OCI-LY1 (cell line): Measurements from ENCODE around the gene SLC23A2.

Experiments
- H2AFZ ChIP-seq: fragments of 200-600 bp; sonication (generic), shearing (Covaris generic); 2 replicates; pipeline ENCODE4 v1.6.0; 2014; ENCODE audit warnings: antibody characterized with exemption, mild to moderate bottlenecking, low read length
- H3F3A ChIP-seq: fragments of 200-600 bp; sonication (generic), shearing (Covaris generic); 2 replicates; pipeline ENCODE4 v1.6.0; 2014; ENCODE audit warnings: mild to moderate bottlenecking, antibody characterized with exemption, low read length, moderate library complexity; ENCODE audit not compliant: insufficient read depth
- H3K27ac ChIP-seq: fragments of 200-600 bp; sonication (generic); 2 replicates; pipeline ENCODE4 v1.5.1; 2014; ENCODE audit warnings: low read length, mixed run types, mild to moderate bottlenecking, low read depth; ENCODE audit not compliant: poor library complexity, severe bottlenecking
- H3K27me3 ChIP-seq: fragments of 200-600 bp; sonication (generic); 2 replicates; pipeline ENCODE4 v1.6.0; 2014; ENCODE audit warnings: antibody characterized with exemption, mild to moderate bottlenecking, low read length, moderate library complexity; ENCODE audit not compliant: insufficient read depth
- H3K36me3 ChIP-seq: fragments of 200-600 bp; sonication (generic); 2 replicates; pipeline ENCODE4 v1.6.1; 2014; ENCODE audit warnings: mild to moderate bottlenecking, antibody characterized with exemption, low read length, moderate library complexity, mixed read lengths; ENCODE audit not compliant: insufficient read depth
- H3K4me1 ChIP-seq: fragments of 200-600 bp; sonication (generic); 2 replicates; pipeline ENCODE4 v1.5.1; 2014; ENCODE audit warnings: mild to moderate bottlenecking, low read length, moderate library complexity; ENCODE audit not compliant: insufficient read depth, severe bottlenecking
- H3K4me2 ChIP-seq: fragments of 200-600 bp; sonication (generic), shearing (Covaris generic); 2 replicates; pipeline ENCODE4 v1.6.1; 2014; ENCODE audit warnings: low read length
- H3K4me3 ChIP-seq: fragments of 200-600 bp; sonication (generic); 2 replicates; pipeline ENCODE4 v1.5.1; 2014; ENCODE audit warnings: low read length, low read depth, mild to moderate bottlenecking, mixed read lengths; ENCODE audit not compliant: poor library complexity, severe bottlenecking
- H3K79me2 ChIP-seq: fragments of 200-600 bp; shearing (Covaris generic); 2 replicates; pipeline ENCODE4 v1.6.1; 2016; ENCODE audit warnings: mixed run types, low read length, mixed read lengths; ENCODE audit not compliant: insufficient read depth
- H3K9ac ChIP-seq: fragments of 200-600 bp; sonication (generic), shearing (Covaris generic); 2 replicates; pipeline ENCODE4 v1.6.1; 2014; ENCODE audit warnings: mild to moderate bottlenecking, low read length, mixed read lengths
- H3K9me2 ChIP-seq: fragments of 200-600 bp; sonication (generic), shearing (Covaris generic); 2 replicates; pipeline ENCODE4 v1.6.1; 2014; ENCODE audit warnings: low read depth, mild to moderate bottlenecking, low read length, mixed read lengths
- H3K9me3 ChIP-seq: fragments of 200-600 bp; shearing (Covaris generic); 2 replicates; pipeline ENCODE4 v1.6.1; 2014; ENCODE audit warnings: low read length, mixed read lengths
- H4K20me1 ChIP-seq: fragments of 200-600 bp; sonication (generic), shearing (Covaris generic); 2 replicates; pipeline ENCODE4 v1.6.0; 2016; ENCODE audit warnings: mild to moderate bottlenecking, low read length; ENCODE audit not compliant: insufficient read depth
- EZH2 ChIP-seq: fragments of 200-600 bp; sonication (generic), shearing (Covaris generic); IDR thresholded peaks from 2 replicates; pipeline ENCODE4 v1.8.0; 2017; ENCODE audit warnings: borderline replicate concordance, mixed run types, mild to moderate bottlenecking, antibody characterized with exemption, low read length, moderate library complexity, mixed read lengths
- TF ChIP-seq, protein P1 (sequence below): fragments of 200-600 bp; sonication (generic), shearing (Covaris generic); IDR thresholded peaks from 2 replicates; pipeline ENCODE4 v1.5.1; 2017; ENCODE audit warnings: mild to moderate bottlenecking, antibody characterized with exemption, low read length, moderate library complexity, mixed read lengths

The SLC23A2 gene

DNA sequence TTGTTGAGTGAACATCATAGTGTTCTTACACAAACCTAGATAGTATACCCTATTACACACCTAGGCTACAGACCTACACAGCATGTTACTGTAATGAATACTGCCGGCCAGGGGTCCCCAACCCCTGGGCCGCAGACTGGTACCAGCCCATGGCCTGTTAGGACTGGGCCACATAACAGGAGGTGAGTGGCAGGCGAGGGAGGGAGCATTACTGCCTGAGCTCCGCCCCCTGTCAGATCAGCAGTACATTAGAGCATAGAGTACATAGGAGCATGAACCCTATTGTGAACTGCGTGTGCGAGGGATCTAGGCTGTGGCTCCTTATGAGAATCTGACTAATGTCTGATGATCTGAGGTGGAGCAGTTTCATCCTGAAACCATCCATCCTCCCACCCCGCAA is 153.3 kb downstream of the SLC23A2 start:
- Histone ChIP-seq H3K36me3 (peaks cover 14% of the 10 kb centered on the region), H3K4me1 (no peaks in the 10 kb centered on the region), H3K4me3 (no peak overlapping the region), H3K79me2 (no peaks in the 10 kb centered on the region), H3K9me2 (no peaks in the 10 kb centered on the region), H3K27me3 (no peaks in the 10 kb centered on the region), H3K9ac (no peak overlapping the region), H3K4me2 (no peak overlapping the region), H3K27ac (no peak overlapping the region), H3F3A (no peaks in the 10 kb centered on the region), H2AFZ (no peak overlapping the region), H3K9me3 (no peaks in the 10 kb centered on the region), H4K20me1 (no peaks in the 10 kb centered on the region)
- no peak for TF ChIP-seq EZH2
- TF ChIP-seq, protein P1, sequence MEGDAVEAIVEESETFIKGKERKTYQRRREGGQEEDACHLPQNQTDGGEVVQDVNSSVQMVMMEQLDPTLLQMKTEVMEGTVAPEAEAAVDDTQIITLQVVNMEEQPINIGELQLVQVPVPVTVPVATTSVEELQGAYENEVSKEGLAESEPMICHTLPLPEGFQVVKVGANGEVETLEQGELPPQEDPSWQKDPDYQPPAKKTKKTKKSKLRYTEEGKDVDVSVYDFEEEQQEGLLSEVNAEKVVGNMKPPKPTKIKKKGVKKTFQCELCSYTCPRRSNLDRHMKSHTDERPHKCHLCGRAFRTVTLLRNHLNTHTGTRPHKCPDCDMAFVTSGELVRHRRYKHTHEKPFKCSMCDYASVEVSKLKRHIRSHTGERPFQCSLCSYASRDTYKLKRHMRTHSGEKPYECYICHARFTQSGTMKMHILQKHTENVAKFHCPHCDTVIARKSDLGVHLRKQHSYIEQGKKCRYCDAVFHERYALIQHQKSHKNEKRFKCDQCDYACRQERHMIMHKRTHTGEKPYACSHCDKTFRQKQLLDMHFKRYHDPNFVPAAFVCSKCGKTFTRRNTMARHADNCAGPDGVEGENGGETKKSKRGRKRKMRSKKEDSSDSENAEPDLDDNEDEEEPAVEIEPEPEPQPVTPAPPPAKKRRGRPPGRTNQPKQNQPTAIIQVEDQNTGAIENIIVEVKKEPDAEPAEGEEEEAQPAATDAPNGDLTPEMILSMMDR, result no peak

DNA sequence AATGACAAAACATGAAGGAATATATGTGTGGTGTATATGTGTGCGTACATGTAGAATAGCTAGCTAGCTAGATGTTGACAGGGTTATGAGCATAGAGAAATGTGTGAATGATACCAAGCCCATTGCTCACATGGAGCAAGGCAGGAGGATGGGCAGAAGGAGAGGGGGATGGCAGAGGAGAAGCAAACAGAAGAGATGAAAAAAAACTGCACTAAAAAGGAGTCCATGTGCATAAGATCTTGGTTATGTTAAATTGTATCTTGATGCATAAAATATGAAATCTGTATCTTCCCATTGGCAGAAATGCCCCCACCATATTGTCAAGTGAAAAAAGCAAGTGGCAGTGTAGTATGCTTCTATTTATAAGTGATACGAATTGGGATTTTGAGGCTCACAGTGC is 154.5 kb downstream of the SLC23A2 start:
- TF ChIP-seq EZH2, result no peak
- TF ChIP-seq, protein P1, result no peak
- H3K27ac ChIP-seq, result no peak overlapping the region
- no peak overlapping the region for H3K4me3 ChIP-seq
- no peaks in the 10 kb centered on the region for H3K79me2 ChIP-seq
- H3K9me2 ChIP-seq, result no peaks in the 10 kb centered on the region
- H3K4me1 ChIP-seq, result no peaks in the 10 kb centered on the region
- no peak overlapping the region for H3K4me2 ChIP-seq
- no peaks in the 10 kb centered on the region for H3F3A ChIP-seq
- no peaks in the 10 kb centered on the region for H3K27me3 ChIP-seq
- no peak overlapping the region for H2AFZ ChIP-seq
- H3K9ac ChIP-seq, result no peak overlapping the region
- peaks cover 9% of the 10 kb centered on the region for H3K36me3 ChIP-seq
- no peaks in the 10 kb centered on the region for H4K20me1 ChIP-seq
- H3K9me3 ChIP-seq, result no peaks in the 10 kb centered on the region

DNA sequence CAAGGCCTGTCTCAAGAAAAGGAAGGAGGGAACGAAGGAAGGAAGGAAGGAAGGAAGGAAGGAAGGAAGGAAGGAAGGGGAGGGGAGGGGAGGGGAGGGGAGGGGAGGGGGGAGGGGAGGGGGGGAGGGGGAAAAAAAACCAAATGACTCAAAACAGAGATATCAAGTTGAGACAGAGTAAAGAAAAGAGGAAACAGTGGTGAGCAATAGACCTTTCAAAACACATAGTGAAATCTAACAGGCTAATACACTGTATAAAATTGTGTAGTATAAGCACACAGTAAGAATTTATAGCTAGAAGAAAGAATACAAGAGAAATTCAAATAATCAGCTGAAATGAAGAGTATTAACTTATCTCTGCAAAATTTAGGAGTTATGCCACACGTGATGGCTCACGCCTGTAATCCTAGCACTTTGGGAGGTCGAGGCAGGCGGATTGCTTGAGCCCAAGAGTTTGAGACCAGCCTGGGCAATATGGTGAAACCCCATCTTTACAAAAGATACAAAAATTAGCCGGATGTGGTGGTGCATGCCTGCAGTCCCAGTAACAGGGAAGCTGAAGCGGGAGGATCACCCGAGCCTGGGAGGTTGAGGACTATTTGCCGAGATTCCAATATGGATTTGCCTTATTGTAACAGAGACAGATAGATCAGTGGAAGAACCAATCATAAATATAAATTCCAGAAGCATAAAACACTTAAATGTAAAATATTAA is 156.4 kb downstream of the SLC23A2 start:
- H3K9me3 ChIP-seq, result no peaks in the 10 kb centered on the region
- H3K4me3 ChIP-seq, result no peak overlapping the region
- no peak overlapping the region for H3K9ac ChIP-seq
- no peaks in the 10 kb centered on the region for H3K27me3 ChIP-seq
- no peaks in the 10 kb centered on the region for H3K4me1 ChIP-seq
- H3F3A ChIP-seq, result no peaks in the 10 kb centered on the region
- H3K79me2 ChIP-seq, result no peaks in the 10 kb centered on the region
- no peak overlapping the region for H2AFZ ChIP-seq
- TF ChIP-seq, protein P1, result no peak
- no peak for TF ChIP-seq EZH2
- H3K36me3 ChIP-seq, result no peaks in the 10 kb centered on the region; the same call in 1 of the 2 replicates
- no peak overlapping the region for H3K27ac ChIP-seq
- H3K9me2 ChIP-seq, result no peaks in the 10 kb centered on the region
- H3K4me2 ChIP-seq, result no peak overlapping the region
- H4K20me1 ChIP-seq, result no peaks in the 10 kb centered on the region
